T-helper 9 cell (primary cell): Measurements from ENCODE around the gene CAPN5.

Experiments
- DNase-seq: peaks from one replicate; pipeline ENCODE4 v3.0.0-alpha.2; 2020

The CAPN5 gene

DNA sequence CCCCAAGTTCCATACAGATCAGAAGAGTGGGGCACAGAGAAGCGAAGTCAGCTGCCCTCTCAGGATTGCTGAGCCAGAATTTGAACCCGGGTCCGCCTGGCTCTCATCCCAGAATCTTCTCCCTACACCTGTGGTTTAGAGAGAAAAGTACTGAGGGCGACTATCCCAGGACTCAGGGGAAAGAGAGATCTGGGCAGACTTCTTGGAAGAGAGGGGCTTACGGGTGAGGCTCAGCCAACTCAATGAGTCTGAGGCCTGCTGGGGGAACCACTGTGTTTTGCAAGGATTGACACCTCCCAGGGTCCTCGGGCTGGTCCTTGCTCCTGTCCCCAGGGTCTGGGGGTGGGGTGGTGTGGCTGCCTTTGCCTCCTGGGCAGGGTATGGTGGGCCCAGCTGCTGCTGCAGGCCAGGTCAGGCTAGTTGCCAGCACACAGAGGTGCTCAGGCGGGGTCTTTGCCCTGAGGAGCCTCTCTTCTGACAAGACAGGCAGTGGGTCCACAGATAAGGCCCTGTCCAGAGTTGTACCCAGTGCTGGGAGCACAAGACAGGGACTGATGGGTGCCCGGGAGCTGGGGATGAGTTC, 1.2 kb downstream of the CAPN5 start:
- no peak for DNase-seq

DNA sequence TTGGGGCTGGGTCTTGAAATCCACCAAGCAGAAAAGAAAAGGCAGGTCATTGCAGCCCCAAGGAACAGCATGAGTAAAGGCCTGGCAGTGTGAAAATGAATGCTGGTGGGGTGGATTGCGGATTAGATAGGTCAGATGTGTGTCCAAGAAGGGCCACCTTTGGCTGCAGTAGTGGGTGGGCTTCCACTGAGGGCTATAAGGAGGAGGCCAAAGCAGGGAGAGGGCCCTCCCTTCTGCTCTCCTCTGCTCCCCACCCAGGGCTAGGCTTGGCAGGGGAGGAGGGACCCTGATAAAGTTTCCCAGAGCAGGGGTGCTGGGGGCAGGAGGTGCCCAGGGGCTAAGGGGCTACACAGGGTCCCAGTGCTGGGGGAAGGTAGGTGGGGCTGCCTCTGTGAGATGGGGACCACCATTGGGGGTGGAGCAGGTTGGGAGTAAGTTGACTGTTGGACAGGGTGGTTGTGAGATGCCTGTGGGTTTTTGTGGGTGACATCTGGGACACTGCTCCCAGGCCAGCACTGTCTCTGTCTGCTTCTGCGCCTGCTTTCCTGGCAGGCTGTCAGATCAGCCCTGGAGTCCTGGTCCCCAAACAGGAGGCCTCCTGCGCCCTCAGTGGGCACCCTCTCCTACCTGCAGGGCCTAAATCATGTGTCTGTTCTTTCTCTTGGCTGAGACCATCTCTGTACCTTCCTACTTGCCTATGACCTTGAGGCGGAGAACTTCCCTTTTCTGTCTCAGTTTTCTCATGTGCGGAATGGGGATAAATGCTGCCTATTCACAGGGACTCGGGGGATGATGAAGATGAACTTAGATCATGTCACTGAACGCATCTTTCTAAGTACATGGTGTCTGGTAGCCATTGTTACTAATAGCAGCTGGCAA, 1.9 kb downstream of the CAPN5 start:
- no peak for DNase-seq

GRCh38 chr11:77069336-77069968, 2.7 kb downstream of the CAPN5 start:
- no peak for DNase-seq

GRCh38 chr11:77069969-77070582, 3.3 kb downstream of the CAPN5 start:
- DNase-seq: no peak

DNA sequence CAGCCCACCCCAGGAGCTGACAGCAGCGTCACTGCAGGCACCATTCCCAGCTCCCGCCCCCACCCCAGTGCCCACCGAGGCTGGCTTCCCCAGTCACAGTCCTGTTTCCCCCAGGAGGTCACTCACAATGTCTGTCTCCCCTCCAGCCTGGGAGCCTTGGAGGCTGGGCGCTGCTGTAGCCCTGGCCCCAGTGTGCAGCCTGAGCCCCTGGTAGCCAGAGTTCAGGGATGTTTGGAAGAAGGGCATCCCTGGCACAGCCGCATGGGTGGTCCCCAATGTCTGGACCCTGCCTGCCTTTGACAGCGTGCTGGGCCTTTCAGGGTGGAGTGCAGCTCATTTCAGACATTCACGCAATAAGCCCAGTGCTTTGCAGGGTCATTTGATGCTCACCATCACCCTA, 4.3 kb downstream of the CAPN5 start:
- DNase-seq: no peak

DNA sequence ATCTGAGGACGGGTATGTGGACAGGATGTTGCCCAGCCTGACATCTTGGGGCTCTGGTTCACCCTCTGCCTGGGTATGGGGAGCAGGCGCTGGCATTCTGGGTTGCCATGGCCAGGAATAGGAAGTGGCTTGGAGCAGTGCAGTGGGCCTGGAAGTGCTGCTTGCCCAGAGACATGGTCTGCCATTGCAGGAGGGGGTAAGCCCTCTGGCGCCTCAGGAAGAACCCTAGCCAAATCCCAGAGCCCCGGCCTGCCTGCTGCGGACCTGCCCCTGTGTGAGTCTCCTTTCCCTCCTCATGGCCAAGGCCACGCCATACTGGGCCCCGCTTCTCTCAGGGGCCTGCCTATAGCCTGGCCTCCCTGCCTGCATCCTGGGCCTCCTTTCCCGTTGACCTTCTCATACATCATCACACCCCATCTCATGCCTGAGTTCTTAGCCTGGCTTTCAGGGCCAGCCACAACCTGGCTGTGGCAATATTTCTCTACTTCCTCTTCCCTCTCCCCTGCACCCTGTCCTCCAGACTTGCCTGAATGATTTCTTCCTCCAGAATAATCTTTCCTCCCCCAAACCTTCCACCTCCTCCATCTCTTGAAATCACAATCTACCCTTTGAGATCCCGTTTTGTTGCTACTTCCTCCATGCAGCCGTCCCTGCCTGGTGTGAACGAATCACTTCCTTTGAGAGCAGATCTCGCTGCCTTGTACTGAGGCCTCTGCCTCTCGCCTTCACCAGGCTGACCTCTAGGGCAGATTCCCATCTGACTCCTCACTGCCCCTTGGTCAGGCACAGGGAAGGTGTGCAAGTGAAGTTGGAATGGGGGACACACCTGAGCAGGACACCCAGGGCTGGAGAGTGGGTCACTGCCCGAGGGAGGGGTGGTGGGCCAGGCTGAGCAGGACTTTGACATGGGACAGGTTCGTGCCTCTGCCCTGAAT, 5.2 kb downstream of the CAPN5 start:
- DNase-seq: no peak

- DNase-seq: no peak
These were observed 6.1 kb downstream of the CAPN5 start for GRCh38 chr11:77072851-77073327.

DNA sequence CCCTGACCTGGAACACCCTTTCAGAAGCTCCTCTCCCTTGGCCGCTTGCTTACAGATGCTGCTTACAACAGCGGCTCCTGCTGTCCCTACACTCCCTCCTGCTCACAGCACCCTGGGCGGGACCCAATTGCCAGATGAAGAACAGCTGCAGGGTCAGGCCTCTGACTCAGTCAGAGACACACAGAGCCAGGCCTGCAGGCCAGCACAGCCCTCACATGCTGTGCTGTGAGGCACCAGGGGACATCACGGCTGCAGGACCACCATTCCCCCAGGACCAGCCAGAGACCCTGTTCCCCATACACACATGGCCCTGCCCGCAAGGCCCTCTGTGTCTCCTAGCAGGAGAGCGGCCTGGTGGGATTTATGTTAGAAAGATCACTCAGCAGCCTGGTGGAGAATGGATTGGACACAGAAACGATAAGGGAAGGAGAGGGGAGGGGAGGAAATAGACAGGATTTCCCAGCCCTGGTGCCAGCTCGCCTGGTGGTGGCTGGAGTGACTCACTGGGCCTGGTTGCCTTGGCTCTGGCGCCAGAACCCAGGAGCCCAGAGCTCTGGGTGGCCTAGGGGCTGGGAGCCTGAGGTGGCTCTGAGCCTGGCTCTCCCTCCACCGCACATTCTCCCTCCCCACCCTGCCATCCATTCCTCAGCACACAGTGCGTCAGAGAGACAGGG, 6.7 kb downstream of the CAPN5 start:
- no peak for DNase-seq

DNA sequence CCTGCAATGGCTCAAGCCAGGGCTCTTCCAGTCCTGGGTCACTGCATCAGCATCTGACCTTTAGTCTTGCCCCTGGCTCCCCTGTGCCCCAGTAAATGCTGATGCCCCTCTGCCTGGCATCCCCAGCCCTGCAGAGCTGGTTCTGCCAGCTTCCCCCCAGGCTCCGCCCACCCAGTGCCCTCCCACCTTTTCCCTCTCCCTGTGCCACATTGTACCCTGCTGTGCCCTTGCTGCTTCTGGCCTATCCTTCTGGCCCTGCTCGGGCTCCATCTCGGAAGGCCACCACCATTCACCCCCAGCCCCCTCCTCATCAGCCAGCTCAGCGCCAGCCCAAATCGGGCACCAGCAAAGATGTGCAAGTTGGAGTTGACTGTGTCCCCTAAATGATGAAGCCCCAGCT, 7.4 kb downstream of the CAPN5 start:
- DNase-seq: no peak

- DNase-seq: no peak
These were observed 8.0 kb downstream of the CAPN5 start for GRCh38 chr11:77074626-77075221.

- no peak for DNase-seq
These were observed 8.7 kb downstream of the CAPN5 start for GRCh38 chr11:77075425-77075905.

DNA sequence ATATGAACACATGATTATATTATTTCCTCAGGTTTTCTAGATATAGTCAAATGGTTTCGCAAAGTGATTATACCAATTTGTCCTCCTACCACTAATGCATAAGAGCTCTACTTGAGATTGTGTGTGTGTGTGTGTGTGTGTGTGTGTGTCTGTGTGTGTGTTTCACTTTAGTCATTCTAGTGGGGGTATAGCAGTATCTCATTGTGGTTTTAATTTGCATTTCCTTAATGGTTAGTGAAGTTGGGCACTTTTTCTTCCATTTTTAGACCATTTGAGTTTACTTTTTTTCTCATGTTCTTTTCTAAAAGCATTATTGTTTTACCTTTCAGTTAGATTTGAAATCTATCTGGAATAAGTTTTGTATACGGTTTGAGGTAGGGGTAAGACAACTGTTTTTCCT, 12.9 kb downstream of the CAPN5 start:
- DNase-seq: no peak

GRCh38 chr11:77080643-77081210, 14.0 kb downstream of the CAPN5 start:
- DNase-seq: no peak

DNA sequence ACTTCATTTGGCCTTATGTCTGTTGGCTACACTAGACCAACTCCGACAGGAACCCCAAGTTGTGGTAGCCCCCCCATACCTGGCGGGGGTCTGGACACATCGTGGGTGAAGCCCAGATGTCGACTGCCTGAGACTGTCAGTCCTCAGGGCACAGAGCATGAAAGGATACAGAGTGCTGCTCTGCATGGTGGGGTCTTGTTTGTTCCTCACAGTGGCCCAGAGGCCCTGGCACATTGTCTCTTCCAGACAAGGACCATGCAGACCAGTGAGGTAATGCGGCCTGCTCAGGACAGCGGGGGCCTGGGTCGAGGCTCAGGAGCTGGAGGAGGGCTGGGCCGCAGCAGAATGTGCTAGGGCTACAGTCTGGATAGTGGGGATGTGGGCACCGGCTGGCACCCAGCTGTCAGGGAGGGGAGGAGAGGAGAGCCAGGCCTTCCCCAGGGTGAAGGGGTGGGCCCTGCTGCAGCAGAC, 14.6 kb downstream of the CAPN5 start:
- DNase-seq: no peak

GRCh38 chr11:77081976-77082836, 15.4 kb downstream of the CAPN5 start:
- DNase-seq: no peak

- DNase-seq: no peak
These were observed 16.2 kb downstream of the CAPN5 start for GRCh38 chr11:77082838-77083565.

GRCh38 chr11:77083566-77084245, 16.9 kb downstream of the CAPN5 start:
- DNase-seq: no peak

- DNase-seq: no peak
These were observed 17.9 kb downstream of the CAPN5 start for GRCh38 chr11:77084581-77085191.
